HG03457 (cell line): Measurements from ENCODE around the gene CCNC.
"Not testable (repeated sequence)": the region's sequence is repeated elsewhere in the genome, so short reads cannot be mapped to it uniquely, and the experiment has no call there.

Experiments
- ATAC-seq: cut with Tn5 transposase; IDR thresholded peaks from one replicate; pipeline ENCODE4 v1.9.1; 2021; ENCODE audit warnings: moderate number of reproducible peaks; ENCODE audit not compliant: unreplicated experiment

CCNC gene

DNA sequence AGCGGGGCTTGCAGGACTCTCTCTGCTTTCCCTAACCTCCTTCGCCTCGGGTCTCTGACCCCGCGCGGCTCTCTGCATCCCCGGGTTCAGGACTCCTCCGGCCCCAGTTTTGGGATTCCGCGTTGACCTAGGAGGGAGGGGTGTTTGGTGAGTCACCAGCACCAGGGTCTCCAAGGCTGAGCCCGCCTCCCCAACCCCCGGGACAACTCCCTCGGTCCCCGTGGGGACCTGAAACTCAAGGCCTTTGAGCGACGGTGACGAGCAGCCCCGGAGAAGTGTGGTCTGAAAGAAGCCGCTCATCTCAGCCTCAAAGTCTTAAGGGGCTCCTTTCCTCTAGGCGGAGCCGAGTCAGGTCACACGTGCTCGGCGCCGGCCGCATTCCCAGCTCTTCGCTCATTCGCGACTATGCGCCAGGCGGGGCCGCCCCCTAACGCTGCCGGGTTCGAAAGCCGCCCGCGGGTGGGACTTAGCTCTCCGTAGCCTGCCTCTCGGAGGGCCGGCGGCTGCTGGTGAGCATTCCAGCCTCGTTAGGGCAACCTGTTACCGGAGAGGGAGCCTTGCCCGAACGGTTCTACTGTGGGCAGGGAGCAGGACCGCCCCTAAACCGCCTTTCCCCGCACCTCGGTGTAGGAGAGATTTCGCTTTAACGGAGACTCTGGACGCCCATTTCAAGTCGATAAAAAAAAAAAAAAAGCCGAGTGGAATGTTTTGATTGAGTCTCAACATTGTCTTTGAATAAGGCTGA, 35.1 kb upstream of the CCNC start:
- no peak for ATAC-seq

DNA sequence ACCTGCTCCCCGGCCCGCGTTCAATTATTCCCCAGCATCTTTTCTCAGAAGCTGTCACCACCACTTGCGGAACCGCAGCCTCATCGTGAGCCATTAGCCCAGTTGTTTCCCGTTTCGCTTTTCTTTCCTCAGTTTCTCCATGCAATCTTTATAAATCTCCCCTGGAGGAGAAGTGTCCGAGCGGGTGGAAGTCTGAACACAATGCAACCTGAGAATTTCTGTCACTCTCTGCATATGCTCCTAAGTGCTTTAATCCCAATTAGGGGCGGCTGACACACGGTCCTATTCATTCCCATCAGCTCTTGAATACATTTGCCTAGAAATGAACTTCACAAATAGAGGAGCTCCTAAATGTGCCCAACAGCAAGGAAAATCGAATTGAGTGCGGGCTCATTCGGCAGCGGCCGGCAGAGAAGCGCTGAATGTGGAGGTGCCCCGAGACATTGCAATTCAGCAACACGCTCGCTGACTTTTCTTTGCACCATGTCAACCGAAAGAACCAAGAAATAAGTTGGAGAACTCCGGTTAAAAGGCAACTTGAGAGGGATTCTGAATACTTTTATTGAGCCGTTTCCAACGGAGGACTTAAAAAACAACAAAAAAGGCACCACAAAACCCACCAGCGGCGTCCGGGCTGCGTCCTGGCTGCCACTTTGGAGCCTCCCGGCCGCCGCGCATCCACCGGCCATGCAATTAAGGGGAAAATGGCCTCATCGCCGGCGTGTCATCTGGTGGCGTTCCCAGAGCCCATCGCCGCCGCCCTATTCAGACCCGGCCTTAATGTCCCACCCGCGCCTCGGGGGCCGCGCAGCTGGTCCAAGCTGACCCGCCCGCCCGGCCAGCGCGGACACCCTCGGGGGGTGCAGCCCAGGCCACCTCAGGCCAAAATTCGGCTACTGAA, 34.3 kb upstream of the CCNC start:
- ATAC-seq, result no peak

DNA sequence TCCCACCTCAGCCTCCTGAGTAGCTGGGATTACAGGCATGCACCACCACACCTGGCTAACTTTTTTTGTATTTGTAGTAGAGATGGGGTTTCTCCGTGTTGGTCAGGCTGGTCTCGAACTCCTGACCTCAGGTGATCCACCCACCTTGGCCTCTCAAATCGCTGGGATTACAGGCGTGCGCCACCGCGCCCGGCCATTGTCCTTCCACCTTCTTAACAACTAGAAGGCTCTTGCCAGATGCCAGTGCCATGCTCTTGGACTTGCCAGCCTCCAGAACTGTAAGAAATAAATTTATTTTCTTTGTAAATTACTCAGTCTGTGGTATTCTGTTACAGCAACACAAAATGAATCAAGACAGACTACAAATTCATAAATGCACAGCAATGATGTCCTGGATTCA, 26.2 kb upstream of the CCNC start:
- not testable (repeated sequence) for ATAC-seq

DNA sequence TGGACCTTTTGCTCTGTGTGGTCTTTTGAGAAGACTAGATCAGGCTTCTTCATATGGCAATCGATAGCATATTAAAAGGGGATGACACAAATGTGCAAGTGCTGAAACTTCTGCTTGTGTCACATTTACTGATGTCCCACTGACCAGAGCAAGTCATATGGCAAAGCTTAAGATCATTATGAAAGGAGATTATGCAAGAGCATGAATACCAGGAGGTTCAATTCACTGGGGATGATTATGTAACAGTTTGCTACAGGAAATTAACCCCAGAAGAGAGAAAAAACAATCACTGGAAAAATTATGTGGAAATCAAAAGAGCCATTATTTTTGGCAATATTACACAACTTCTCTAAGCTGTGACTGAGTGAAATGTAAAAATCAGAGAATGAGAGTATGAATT, 24.4 kb upstream of the CCNC start:
- ATAC-seq, result no peak

DNA sequence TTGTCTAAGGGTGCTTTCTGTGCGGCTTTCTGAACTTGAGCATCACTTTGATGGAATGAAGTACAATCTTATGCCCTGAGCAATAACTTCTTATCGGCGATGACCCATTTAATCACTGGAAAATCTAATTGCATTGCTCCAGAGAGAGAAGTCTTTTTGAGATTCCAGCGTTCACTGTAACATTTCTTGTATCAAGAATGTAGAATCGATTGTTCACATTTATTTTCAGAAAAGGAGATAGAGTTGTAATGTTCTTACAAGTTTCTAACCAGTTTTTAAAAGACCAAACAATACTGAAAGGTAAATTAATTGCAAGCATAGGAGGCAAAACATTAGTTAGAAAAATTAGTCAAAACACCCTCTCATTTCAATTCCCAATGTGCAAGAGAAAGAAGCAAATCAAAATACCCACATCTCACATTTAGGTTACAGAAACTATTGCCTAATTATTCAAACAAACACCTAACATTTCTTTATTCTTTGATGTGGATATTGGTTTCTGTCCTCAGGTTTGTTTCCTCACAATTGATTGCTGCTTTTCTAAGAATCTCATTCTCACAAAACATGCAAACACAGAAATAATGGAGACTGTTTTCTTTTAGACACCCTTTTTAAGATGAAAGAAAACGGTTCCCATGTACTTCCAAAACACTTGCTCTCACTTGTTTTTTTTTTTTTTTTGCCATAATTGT, 23.4 kb upstream of the CCNC start:
- no peak for ATAC-seq

DNA sequence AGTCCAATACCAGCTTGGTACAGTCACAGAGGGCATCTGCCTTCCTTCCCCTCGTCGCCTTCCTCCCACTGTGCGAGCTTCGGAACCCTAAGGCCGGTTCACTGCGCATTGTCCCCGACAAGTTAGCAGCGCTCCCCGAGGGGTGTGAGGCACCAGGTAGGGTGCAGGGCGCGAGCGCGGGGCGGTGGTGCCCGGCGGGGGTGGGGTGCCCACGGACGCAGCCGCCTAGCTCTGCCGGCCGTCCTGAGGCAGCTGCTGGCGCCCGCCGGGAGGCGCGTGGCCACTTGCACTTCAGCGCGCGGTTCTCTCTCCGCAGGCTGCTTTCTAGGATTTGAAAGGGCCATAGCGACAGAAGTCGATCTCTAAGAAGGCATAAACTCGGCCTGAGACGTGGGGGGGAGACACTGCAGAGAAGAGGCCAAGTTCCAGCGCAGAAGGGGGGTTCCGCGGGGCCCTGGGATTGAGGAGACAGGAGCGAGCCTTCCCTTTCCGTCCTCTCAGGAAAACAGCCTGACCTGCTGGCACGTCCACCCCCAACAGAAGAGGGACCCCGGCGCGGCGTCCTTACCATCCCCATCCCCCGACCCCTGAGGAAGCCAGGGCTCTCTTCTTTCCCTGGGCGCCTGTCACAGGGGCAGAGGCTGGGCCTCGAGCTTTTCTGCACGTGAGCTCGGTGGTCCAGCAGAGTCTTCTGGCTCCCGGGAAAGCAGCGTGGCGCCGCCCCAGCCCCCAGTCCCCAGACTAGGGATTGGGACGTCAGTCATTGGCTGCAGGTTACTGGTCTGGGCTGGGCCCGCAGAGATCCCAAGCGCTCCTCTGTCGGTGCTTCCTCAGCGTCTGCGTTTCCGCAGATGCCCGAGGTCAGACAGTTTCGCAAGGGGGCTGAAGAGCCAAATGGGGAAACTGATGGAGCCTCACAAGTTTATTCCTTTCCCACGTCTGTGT, 22.5 kb upstream of the CCNC start:
- ATAC-seq, result no peak

DNA sequence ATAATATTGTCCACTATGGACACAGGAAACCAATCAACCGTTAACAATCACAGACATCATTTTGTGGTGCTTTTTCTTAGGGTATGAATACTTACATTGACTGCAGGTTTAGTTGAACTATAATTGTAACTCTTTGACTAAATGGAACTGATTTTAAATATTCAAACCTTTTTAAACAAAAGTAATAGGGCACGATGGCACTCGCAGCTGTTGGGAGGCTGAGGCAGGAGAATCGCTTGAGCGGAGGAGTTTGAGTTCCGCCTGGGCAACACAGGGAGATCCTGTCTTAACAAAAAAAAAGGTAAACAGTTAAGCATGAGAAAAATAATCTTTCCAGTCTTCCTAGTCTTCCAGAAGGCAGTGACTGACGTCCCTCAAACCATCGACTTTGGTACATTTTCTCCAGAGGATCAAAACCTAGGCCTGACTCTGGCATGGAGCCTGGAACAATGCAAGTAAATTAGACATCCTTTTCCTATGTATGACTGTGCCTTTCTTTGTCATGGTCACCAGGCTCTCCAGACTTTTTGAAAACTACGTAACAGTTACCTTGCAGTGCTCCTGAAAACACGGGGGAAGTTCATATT, 21.5 kb upstream of the CCNC start:
- no peak for ATAC-seq

DNA sequence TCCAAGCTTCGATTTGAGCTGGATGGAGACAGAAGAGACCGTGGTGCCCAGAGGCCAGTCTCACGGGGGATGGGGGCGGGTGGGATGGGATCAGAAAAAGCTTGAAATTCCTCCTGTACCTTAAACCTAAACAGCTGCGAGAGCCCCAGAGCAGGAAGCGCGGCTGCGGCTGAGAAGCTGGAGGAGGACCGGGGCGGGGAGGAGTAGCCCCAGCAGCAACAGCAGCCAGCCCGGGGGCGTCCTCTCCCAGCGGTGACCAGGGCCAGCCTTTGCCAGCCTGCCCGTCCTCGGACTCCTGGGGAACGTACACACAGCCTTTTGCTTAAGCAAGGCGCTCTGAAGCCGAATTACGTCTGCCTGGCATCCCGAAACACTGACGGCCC, 20.8 kb upstream of the CCNC start:
- peak; percentile 14 for ATAC-seq

DNA sequence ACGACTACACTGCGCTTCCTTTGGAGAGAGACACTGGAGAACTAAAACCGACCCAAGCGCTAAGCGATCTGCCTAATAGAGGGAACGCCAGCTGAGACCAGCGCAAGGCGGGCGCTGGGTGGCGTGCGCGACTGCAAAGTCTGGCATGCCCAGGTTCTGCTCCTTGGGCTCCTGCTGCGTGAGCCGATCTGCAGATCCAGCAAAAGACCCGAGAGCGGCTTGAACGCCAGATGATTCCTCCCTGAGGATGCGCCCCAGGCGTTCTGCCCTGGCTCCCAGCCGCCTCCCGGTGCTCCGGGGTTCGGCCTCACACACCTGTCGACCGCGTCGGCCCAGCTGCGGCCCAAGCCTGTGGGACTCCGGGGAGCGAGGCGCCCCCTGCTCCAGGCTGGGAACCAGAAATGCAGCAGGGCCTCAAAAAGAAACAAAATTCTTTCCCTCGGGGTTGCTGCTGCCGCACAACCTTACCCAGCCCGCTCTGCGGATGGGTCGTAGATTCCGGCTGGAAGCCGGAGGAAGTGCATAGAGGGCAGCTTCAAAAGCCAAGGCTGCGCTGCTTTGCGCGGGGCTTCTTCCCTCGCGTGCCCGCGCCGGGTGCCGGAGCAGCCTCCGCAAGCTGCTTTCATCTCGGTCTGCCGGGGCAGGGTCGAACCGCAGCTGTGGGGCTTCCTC, 20.3 kb upstream of the CCNC start:
- ATAC-seq, result peak; percentile 89

DNA sequence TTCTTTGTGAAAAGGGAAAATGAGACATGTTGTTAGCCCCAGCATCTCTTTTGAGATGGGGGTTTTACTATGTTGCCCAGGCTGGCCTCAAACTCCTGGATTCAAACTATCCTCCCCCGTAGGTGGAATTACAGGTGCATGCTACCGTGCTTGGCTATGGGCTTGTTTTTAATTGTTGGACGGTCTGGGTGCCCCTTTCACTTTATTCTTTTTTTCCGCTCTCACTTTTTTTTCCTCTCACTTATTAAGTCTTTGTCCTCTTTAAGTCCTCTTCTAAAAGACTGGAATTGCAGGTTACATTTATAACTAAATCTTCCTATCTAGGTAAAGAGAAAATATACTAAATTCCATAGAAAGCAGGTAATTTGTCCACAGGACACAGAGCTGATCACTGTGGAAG, 19.3 kb upstream of the CCNC start:
- ATAC-seq, result no peak

DNA sequence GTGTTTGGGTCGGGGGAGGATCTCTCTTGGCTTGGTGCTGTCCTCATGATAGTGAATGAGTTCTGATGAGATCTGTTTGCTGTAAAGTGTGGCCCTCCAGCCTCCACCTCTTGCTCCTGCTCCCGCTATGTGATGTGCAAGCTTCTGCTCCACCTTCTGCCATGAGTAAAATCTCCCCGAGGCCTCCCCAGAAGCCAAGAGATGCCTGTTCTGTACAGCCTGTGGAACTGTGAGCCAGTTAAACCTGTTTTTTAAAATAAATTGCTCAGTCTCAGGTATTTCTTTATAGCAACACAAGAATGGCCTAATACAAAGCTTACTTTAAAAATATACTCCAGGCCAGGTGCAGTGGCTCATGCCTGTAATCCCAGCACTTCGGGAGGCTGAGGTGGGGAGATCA, 11.3 kb upstream of the CCNC start:
- ATAC-seq, result no peak

DNA sequence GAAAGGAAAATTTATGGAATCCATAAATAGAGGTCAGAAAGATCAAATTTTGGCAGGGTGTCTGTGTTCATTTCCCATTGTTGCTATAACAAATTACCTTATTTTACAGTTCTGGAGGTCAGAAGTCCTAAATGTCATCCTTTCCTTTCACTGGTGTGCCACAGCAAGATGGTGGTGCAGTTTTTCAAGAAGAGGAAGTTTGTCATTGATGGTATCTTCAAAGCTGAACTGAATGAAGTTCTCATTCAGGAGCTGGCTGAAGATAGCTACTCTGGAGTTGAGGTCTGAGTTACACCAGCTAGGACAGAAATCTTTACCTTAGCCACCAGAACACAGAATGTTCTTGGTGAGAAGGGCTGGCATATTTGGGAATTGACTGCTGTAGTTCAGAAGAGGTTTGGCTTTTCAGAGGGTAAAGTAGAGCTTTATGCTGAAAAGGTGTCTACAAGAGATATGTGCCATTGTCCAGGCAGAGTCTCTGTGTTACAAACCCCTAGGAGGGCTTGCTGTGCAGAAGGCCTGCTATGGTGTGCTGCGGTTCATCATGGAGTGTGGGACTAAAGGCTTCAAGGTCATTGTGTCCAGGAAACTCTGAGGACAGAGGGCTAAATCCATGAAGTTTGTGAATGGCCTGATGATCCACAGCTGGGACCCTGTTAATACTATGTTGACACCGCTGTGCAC, 7.2 kb upstream of the CCNC start:
- ATAC-seq, result no peak

DNA sequence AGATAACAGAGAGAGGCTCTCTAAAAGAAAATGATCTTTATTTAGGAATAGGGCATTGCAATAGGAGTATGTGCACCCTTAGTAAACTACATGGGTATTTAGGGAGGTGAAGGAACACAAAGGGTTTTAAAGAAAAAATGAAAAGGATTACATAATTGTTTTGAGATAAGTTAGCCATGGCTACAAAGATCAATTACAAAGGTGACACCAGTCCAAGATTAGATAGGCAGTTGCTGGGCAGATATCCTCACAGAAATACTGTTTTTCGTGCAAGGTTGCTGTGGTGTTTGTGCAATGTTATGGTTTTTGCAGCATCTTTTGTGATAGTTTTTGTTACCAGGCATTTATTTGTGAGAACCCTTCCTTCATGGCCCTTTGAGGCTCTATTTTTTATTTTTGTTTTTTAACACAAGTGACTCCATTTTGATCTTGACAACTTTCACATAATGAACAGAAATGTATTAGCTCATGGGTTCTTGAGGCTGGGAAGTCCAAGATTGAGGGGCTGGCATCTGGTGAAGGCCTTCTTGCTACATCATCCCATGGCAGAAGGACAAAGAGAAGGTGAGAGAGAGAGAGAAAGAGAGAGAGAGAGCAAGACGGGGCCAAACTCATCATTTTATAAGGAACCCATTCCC, 5.6 kb upstream of the CCNC start:
- no peak for ATAC-seq

DNA sequence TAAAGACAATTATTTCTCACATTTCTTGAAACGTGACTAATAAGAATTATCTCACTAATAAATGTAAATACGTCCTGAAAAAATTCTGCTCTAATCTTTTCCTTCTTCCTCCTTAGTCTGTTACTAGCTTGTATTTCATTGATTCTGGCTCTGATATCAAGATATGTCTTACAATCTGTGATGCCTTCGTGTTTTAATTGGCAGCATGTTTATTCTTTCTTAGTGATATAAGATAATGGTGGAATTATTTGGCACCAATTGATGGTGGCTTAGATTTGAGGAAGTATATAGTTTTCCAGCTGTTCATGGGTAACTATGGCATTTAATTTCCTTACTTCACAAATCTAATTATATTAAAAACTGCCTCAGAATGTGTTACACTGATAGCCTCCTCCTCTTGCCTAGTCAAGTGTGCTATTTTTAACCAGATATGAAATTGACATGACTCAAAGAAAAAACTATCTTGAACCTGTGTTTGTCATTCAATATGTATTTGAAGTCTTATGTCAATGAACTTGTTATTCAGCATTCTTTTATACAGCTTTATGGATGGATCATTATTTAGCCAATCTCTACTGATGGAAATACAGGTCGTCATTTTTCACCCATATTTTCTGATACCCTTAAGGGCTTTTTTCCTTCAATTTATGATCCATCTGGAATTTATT, 5.3 kb downstream of the CCNC start:
- no peak for ATAC-seq

DNA sequence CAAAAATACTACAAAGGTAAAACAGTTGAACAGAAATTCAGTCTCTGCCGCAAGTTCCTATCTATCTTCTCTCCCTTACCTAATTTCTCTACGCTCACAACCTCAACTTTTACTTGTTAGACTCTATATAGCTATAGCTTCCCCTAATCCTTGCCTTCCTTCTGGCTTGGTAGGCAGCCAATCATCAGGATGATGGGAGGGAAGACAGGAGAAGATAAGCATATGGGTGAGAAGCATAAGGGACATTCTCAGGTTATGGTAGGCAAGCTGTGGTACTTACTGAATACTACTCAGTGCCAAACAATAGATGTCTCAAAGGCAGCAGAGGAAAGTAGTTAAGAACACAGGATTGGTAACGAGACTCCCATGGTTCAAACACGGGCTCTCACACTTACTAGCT, 7.8 kb downstream of the CCNC start:
- ATAC-seq, result no peak

DNA sequence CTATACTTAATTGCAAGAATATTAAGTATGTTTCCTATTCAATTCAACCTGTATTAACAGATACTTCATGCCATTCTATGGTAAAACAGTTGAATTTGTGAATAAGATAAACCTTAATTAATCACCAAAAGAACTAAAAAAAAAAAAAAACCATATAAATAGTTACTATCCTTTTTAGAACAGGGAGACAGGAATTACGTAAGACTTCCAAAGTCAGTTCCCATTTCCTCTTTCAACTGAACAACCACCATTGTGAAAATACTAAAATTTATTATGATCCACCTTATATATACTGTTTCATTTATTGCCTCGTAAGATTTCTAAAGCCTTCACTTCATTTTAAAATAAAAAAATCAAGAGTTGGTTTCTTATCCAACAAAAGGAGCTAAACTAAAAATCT, 9.4 kb downstream of the CCNC start:
- ATAC-seq, result no peak

DNA sequence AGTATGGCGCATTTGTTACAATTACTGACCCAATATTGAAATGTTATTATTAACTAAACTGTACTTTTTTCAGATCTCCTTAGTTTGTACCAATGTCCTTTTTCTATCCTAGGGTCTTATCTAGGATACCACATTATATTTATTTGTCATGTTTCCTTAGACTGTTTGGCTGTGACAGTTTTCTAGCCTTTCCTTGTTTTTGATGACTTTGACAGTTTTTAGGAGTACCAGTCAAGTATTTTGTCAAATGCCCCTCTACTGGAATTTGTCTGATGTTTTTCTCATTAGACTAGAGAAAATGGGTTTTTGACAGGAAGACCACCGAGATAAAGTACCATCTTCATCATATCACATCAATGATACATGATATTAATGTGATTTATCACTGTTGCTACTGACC, 14.6 kb downstream of the CCNC start:
- no peak for ATAC-seq

DNA sequence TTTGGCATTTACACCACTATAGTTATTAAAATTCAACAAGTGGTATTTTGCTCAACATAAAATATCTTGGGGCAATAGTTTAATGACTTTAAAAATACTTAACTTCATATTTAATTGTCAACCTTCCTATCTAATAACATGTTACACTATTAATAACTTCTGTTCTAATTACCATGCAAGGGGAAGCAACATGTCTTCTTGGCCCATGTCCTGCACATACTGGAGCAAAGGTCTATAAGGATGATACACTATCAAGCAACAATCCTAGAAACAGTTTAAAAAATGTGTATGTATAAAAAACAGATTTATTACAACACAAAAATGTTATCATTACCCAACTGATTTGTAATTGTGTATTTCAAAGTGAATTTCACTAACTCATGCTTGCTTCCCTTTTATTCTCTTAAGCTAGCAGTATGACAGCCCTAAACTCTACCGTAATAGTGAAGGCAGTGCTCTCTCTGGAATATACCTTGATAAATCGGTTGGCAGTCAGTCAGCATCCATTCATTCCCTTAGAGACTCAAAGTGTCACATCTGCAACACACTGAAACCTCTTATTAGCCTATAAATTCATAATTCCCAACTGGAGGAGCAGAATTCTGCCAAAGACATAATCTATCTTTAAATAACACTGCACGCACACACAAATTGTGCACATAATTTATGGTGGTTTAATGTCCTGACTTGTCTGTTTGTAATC, 18.3 kb downstream of the CCNC start:
- ATAC-seq, result no peak
